GM15510 (cell line): ENCODE data around the gene AGR2.

Source experiments
- POLR2A ChIP-seq: IDR thresholded peaks from 3 replicates; pipeline ENCODE4 v1.6.1; 2011; ENCODE audit warnings: borderline replicate concordance; ENCODE audit not compliant: insufficient read length; ENCODE audit errors: extremely low read depth

The AGR2 gene

GRCh38 chr7:16791905-16792698 is 12.7 kb downstream of the AGR2 start:
- no peak for TF ChIP-seq POLR2A

- no peak for TF ChIP-seq POLR2A
Measured at GRCh38 chr7:16791071-16791470, 13.7 kb downstream of the AGR2 start.

GRCh38 chr7:16787127-16787526 is 17.7 kb downstream of the AGR2 start:
- no peak for TF ChIP-seq POLR2A

- no peak for TF ChIP-seq POLR2A
Measured at GRCh38 chr7:16786257-16786656, 18.5 kb downstream of the AGR2 start.

- TF ChIP-seq POLR2A, result no peak
Measured at GRCh38 chr7:16785846-16786245, 19.0 kb downstream of the AGR2 start.

GRCh38 chr7:16785321-16785720 is 19.5 kb downstream of the AGR2 start:
- no peak for TF ChIP-seq POLR2A

- no peak for TF ChIP-seq POLR2A
Measured at GRCh38 chr7:16780596-16780995, 24.2 kb downstream of the AGR2 start.

- TF ChIP-seq POLR2A, result no peak
Measured at GRCh38 chr7:16779051-16779450, 25.7 kb downstream of the AGR2 start.

- TF ChIP-seq POLR2A, result no peak
Measured at GRCh38 chr7:16778476-16778875, 26.3 kb downstream of the AGR2 start.

- no peak for TF ChIP-seq POLR2A
Measured at GRCh38 chr7:16776053-16776452, 28.7 kb downstream of the AGR2 start.

- TF ChIP-seq POLR2A, result no peak
Measured at GRCh38 chr7:16774986-16775385, 29.8 kb downstream of the AGR2 start.

- no peak for TF ChIP-seq POLR2A
Measured at GRCh38 chr7:16774294-16774693, 30.5 kb downstream of the AGR2 start.

GRCh38 chr7:16773884-16774283 is 30.9 kb downstream of the AGR2 start:
- no peak for TF ChIP-seq POLR2A

GRCh38 chr7:16773326-16773725 is 31.5 kb downstream of the AGR2 start:
- no peak for TF ChIP-seq POLR2A

- TF ChIP-seq POLR2A, result no peak
Measured at GRCh38 chr7:16770657-16771329, 34.0 kb downstream of the AGR2 start.

GRCh38 chr7:16765436-16765859 is 39.4 kb downstream of the AGR2 start:
- TF ChIP-seq POLR2A, result no peak

GRCh38 chr7:16764942-16765341 is 39.9 kb downstream of the AGR2 start:
- no peak for TF ChIP-seq POLR2A

GRCh38 chr7:16762177-16762576 is 42.6 kb downstream of the AGR2 start:
- TF ChIP-seq POLR2A, result no peak
